Natural killer cell (primary cell): Measurements from ENCODE around the gene MRGPRG. TPM values are rescaled to one million over a fixed set of nuclear protein-coding genes. Genes with fewer than 3 reads are reported as not detected.

Source experiments
- ATAC-seq, 3 donors: fragments of 150-1000 bp in 2 of 3; fragments of 200-7000 bp in 1 of 3; cut with Tn5 transposase; 1 replicate in 1 of 3; 2 replicates in 2 of 3; pipeline ENCODE4 v1.10.0; 2021; ENCODE audit warnings: mild to moderate bottlenecking in 2 of 3, moderate library complexity in 2 of 3
- DNase-seq, 2 donors: peaks; one replicate each; pipeline versions ENCODE4 v3.0.0 to v3.0.0-alpha.2; 2013 to 2021; ENCODE audit warnings: mixed read lengths in 1 of 2
- H3K27ac ChIP-seq: one replicate; pipeline ENCODE4 v1.5.1; 2013; ENCODE audit warnings: mild to moderate bottlenecking, low read length
- H3K27me3 ChIP-seq: one replicate; pipeline ENCODE4 v1.6.1; 2013; ENCODE audit warnings: low read length; ENCODE audit not compliant: control insufficient read depth, insufficient read depth
- H3K36me3 ChIP-seq: one replicate; pipeline ENCODE4 v1.6.1; 2013; ENCODE audit warnings: low read length; ENCODE audit not compliant: control insufficient read depth, insufficient read depth
- H3K4me1 ChIP-seq: one replicate; pipeline ENCODE4 v1.6.1; 2013; ENCODE audit warnings: low read length; ENCODE audit not compliant: control insufficient read depth, insufficient read depth
- H3K4me3 ChIP-seq: one replicate; pipeline ENCODE4 v1.5.1; 2013; ENCODE audit warnings: low read length
- H3K9me3 ChIP-seq: one replicate; pipeline ENCODE4 v1.6.1; 2013; ENCODE audit warnings: low read length; ENCODE audit not compliant: control insufficient read depth, insufficient read depth
- H3K27ac Mint-ChIP-seq, 2 donors: one replicate each; pipeline ENCODE4 v1.8.0; 2022; ENCODE audit warnings: mild to moderate bottlenecking in 2 of 2, mixed read lengths in 2 of 2, moderate library complexity in 1 of 2
- H3K27me3 Mint-ChIP-seq, 2 donors: one replicate each; pipeline ENCODE4 v1.8.0; 2022; ENCODE audit warnings: low read depth in 2 of 2, mixed read lengths in 2 of 2
- H3K36me3 Mint-ChIP-seq: one replicate; pipeline ENCODE4 v1.8.0; 2022; ENCODE audit warnings: mixed read lengths
- H3K4me1 Mint-ChIP-seq, 2 donors: one replicate each; pipeline ENCODE4 v1.8.0; 2022; ENCODE audit warnings: mixed read lengths in 2 of 2
- H3K4me3 Mint-ChIP-seq: one replicate; pipeline ENCODE4 v1.8.0; 2022; ENCODE audit warnings: mild to moderate bottlenecking, moderate library complexity, mixed read lengths
- H3K9me3 Mint-ChIP-seq, 2 donors: one replicate each; pipeline ENCODE4 v1.8.0; 2022; ENCODE audit warnings: mixed read lengths in 2 of 2
- CTCF ChIP-seq: fragments of 200-600 bp; IDR thresholded peaks from one replicate; pipeline ENCODE4 v1.8.0; 2022; ENCODE audit warnings: antibody characterized with exemption
- WGBS: methylation state at CpG from one replicate; pipeline ENCODE4 v1.1.7; 2013; ENCODE audit warnings: missing lambda C conversion rate; ENCODE audit not compliant: insufficient coverage; 5-methylcytosine and 5-hydroxymethylcytosine counted together
- intact Hi-C: fragments of 100-400 bp; cut with micrococcal nuclease; formaldehyde crosslinking; loops from one replicate; pipeline ENCODE4 v1.14.2; 2022
- total RNA-seq, 4 donors: library from RNA; stranded (reverse); fragments of 120-200 nt in 1 of 4; gene quantifications; one replicate each; pipeline versions ENCODE4 v1.2.3 to v1.2.4, GENCODE V29; 2013 to 2022

MRGPRG gene
- total RNA-seq, 3 donors from 2014 or later (not counting 1 experiment from before 2014, with no cell fraction given) = not detected

- no peaks in the 10 kb centered on the region for H3K9me3 ChIP-seq
- Mint-ChIP-seq H3K4me3 (no peak overlapping the region), H3K9me3 (no peaks in the 10 kb centered on the region), H3K36me3 (no peaks in the 10 kb centered on the region), H3K4me1 (no peaks in the 10 kb centered on the region), H3K27me3 (peaks cover 0 to 3% of the 10 kb centered on the region in 2 donors), H3K27ac (no peak overlapping the region)
- DNase-seq = no peak
- TF ChIP-seq CTCF = no peak
- intact Hi-C loops = no loop called here
- H3K27ac ChIP-seq = no peak overlapping the region
- H3K27me3 ChIP-seq = no peaks in the 10 kb centered on the region
- H3K4me3 ChIP-seq = no peak overlapping the region
- H3K4me1 ChIP-seq = no peaks in the 10 kb centered on the region
- no peak for ATAC-seq
- H3K36me3 ChIP-seq = no peaks in the 10 kb centered on the region
- 75% methylated on average over 6 of the region's 6 CpGs for WGBS
Observed at GRCh38 chr11:3183523-3183922, 35.1 kb downstream of the MRGPRG start.

GRCh38 chr11:3182462-3182852 lies 36.2 kb downstream of the MRGPRG start:
- no peaks in the 10 kb centered on the region for H3K4me1 ChIP-seq
- DNase-seq (no peak), ATAC-seq (no peak)
- H3K36me3 ChIP-seq = no peaks in the 10 kb centered on the region
- no peak overlapping the region for H3K4me3 Mint-ChIP-seq
- no peaks in the 10 kb centered on the region for H3K9me3 Mint-ChIP-seq
- no peaks in the 10 kb centered on the region for H3K9me3 ChIP-seq
- intact Hi-C loops = no loop called here
- H3K27ac Mint-ChIP-seq = no peak overlapping the region
- no peak overlapping the region for H3K4me3 ChIP-seq
- H3K36me3 Mint-ChIP-seq = no peaks in the 10 kb centered on the region
- H3K4me1 Mint-ChIP-seq = no peaks in the 10 kb centered on the region
- WGBS = 92% methylated on average over 4 of the region's 4 CpGs
- no peak for TF ChIP-seq CTCF
- no peak overlapping the region for H3K27ac ChIP-seq
- H3K27me3 Mint-ChIP-seq = peaks cover 0 to 3% of the 10 kb centered on the region in 2 donors
- H3K27me3 ChIP-seq = no peaks in the 10 kb centered on the region

GRCh38 chr11:3181725-3182461 lies 36.7 kb downstream of the MRGPRG start:
- Mint-ChIP-seq H3K4me3 (no peak overlapping the region), H3K36me3 (no peaks in the 10 kb centered on the region), H3K9me3 (no peaks in the 10 kb centered on the region), H3K27me3 (peaks cover 0 to 3% of the 10 kb centered on the region in 2 donors), H3K27ac (no peak overlapping the region), H3K4me1 (no peaks in the 10 kb centered on the region)
- intact Hi-C loops = no loop called here
- DNase-seq (no peak), ATAC-seq (no peak)
- Histone ChIP-seq H3K9me3 (no peaks in the 10 kb centered on the region), H3K4me1 (no peaks in the 10 kb centered on the region), H3K36me3 (no peaks in the 10 kb centered on the region), H3K27me3 (no peaks in the 10 kb centered on the region), H3K27ac (no peak overlapping the region), H3K4me3 (no peak overlapping the region)
- WGBS = 92% methylated on average over 11 of the region's 12 CpGs
- no peak for TF ChIP-seq CTCF

GRCh38 chr11:3180869-3181268 lies 37.7 kb downstream of the MRGPRG start:
- intact Hi-C loops = no loop called here
- H3K36me3 ChIP-seq = no peaks in the 10 kb centered on the region
- H3K4me1 ChIP-seq = no peaks in the 10 kb centered on the region
- H3K27ac Mint-ChIP-seq = no peak overlapping the region
- ATAC-seq (no peak), DNase-seq (no peak)
- 91% methylated on average over 5 of the region's 5 CpGs for WGBS
- no peak overlapping the region for H3K4me3 Mint-ChIP-seq
- no peak for TF ChIP-seq CTCF
- peaks cover 0 to 3% of the 10 kb centered on the region in 2 donors for H3K27me3 Mint-ChIP-seq
- H3K36me3 Mint-ChIP-seq = no peaks in the 10 kb centered on the region
- H3K4me1 Mint-ChIP-seq = peaks cover 0 to 2% of the 10 kb centered on the region in 2 donors
- H3K9me3 Mint-ChIP-seq = peaks cover 0 to under 1% of the 10 kb centered on the region in 2 donors
- H3K4me3 ChIP-seq = no peak overlapping the region
- no peak overlapping the region for H3K27ac ChIP-seq
- peaks cover 6% of the 10 kb centered on the region for H3K9me3 ChIP-seq
- no peaks in the 10 kb centered on the region for H3K27me3 ChIP-seq
